WERI-Rb-1 (cell line): ENCODE results near the gene MATN3.

Experiments
- DNase-seq: peaks from one replicate; pipeline ENCODE4 v3.0.0-alpha.2; 2020
- H3K27ac ChIP-seq: fragments of 250-450 bp; sonication (Bioruptor Pico); 2 replicates; pipeline ENCODE4 v1.5.1; 2020; ENCODE audit warnings: mild to moderate bottlenecking, moderate library complexity
- H3K27me3 ChIP-seq: fragments of 250-450 bp; sonication (Bioruptor Pico); 2 replicates; pipeline ENCODE4 v1.5.1; 2021; ENCODE audit warnings: mild to moderate bottlenecking, low read depth, moderate library complexity; ENCODE audit not compliant: insufficient read depth, severe bottlenecking
- H3K36me3 ChIP-seq: fragments of 250-450 bp; sonication (Bioruptor Pico); 2 replicates; pipeline ENCODE4 v1.5.1; 2020; ENCODE audit warnings: mild to moderate bottlenecking, moderate library complexity
- H3K4me3 ChIP-seq: 2 replicates; pipeline ENCODE4 v1.5.1; 2011; ENCODE audit warnings: low read depth, mild to moderate bottlenecking, control low read depth, low read length
- H3K9me3 ChIP-seq: fragments of 250-450 bp; sonication (Bioruptor Pico); 2 replicates; pipeline ENCODE4 v1.5.1; 2021; ENCODE audit warnings: mild to moderate bottlenecking, moderate library complexity; ENCODE audit not compliant: severe bottlenecking
- TF ChIP-seq, protein P1 (sequence below): IDR thresholded peaks from 2 replicates; pipeline ENCODE4 v1.5.1; 2011; ENCODE audit warnings: low read depth, mild to moderate bottlenecking, control low read depth, inconsistent platforms, low read length

MATN3 gene

DNA sequence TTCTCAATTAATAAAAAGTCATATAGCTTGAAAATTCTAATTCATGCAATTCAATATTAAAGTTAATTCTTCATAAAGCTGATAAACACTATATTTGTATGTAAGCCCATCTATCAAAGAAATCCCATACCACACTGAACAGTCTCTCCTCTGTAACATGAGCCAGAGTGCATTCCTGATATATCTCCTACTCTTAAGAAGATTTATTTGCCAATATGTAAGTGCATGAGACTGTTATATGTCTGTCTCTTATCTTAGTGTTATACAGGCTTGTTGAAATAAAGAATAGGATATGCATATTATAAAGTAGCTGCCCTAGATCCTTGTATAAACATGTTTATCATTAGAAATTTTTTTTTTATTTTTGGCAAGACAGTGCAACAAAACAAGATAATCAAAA, 70.3 kb downstream of the MATN3 start:
- Histone ChIP-seq H3K9me3 (no peaks in the 10 kb centered on the region), H3K27me3 (no peaks in the 10 kb centered on the region), H3K4me3 (no peak overlapping the region), H3K36me3 (peaks cover 17% of the 10 kb centered on the region), H3K27ac (no peak overlapping the region)
- TF ChIP-seq, protein P1, sequence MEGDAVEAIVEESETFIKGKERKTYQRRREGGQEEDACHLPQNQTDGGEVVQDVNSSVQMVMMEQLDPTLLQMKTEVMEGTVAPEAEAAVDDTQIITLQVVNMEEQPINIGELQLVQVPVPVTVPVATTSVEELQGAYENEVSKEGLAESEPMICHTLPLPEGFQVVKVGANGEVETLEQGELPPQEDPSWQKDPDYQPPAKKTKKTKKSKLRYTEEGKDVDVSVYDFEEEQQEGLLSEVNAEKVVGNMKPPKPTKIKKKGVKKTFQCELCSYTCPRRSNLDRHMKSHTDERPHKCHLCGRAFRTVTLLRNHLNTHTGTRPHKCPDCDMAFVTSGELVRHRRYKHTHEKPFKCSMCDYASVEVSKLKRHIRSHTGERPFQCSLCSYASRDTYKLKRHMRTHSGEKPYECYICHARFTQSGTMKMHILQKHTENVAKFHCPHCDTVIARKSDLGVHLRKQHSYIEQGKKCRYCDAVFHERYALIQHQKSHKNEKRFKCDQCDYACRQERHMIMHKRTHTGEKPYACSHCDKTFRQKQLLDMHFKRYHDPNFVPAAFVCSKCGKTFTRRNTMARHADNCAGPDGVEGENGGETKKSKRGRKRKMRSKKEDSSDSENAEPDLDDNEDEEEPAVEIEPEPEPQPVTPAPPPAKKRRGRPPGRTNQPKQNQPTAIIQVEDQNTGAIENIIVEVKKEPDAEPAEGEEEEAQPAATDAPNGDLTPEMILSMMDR: no peak
- no peak for DNase-seq
